Measurements from ENCODE around the gene HTR3B.

DNA sequence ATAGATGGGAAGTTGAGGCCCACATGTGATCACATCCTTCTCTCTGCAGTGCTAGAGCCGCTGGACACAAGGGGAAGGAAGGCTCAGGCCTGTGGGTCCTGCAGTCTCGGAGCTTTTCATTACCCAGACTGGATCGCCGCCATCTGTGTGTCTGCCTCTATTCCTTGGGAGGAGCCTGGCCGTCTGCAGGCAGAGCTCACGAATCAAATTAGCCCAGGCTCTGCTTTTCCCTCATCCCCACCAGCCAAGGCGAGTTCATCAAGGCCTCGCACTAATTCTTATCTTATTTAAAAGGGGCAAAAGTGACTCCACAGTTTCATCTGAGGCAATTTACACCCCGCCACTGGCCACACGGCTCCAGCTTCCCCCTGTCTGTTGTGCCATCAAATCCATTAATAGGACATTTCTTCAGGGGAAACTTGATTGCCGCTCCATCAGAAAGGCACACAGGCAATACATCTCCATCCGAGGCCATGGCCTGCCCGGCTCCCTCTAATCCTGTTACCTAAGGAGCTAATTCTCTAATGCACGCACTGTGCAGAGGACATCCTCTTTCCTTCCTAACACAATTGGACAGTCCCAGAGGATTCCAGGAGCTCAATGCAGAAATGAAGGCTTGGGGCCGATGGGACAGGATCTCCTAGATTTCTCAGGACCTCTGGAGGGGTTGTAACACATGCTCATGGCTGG, 67.1 kb downstream of the HTR3B start:
- TF ChIP-seq, protein P1, sequence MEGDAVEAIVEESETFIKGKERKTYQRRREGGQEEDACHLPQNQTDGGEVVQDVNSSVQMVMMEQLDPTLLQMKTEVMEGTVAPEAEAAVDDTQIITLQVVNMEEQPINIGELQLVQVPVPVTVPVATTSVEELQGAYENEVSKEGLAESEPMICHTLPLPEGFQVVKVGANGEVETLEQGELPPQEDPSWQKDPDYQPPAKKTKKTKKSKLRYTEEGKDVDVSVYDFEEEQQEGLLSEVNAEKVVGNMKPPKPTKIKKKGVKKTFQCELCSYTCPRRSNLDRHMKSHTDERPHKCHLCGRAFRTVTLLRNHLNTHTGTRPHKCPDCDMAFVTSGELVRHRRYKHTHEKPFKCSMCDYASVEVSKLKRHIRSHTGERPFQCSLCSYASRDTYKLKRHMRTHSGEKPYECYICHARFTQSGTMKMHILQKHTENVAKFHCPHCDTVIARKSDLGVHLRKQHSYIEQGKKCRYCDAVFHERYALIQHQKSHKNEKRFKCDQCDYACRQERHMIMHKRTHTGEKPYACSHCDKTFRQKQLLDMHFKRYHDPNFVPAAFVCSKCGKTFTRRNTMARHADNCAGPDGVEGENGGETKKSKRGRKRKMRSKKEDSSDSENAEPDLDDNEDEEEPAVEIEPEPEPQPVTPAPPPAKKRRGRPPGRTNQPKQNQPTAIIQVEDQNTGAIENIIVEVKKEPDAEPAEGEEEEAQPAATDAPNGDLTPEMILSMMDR (IDR thresholded peaks at IDR 0.05; ENCODE audit: poor library complexity, severe bottlenecking), result no peak
- TF ChIP-seq SMC3 (conservative IDR thresholded peaks at IDR 0.05; ENCODE audit: poor library complexity), result no peak
- TF ChIP-seq, protein P2, sequence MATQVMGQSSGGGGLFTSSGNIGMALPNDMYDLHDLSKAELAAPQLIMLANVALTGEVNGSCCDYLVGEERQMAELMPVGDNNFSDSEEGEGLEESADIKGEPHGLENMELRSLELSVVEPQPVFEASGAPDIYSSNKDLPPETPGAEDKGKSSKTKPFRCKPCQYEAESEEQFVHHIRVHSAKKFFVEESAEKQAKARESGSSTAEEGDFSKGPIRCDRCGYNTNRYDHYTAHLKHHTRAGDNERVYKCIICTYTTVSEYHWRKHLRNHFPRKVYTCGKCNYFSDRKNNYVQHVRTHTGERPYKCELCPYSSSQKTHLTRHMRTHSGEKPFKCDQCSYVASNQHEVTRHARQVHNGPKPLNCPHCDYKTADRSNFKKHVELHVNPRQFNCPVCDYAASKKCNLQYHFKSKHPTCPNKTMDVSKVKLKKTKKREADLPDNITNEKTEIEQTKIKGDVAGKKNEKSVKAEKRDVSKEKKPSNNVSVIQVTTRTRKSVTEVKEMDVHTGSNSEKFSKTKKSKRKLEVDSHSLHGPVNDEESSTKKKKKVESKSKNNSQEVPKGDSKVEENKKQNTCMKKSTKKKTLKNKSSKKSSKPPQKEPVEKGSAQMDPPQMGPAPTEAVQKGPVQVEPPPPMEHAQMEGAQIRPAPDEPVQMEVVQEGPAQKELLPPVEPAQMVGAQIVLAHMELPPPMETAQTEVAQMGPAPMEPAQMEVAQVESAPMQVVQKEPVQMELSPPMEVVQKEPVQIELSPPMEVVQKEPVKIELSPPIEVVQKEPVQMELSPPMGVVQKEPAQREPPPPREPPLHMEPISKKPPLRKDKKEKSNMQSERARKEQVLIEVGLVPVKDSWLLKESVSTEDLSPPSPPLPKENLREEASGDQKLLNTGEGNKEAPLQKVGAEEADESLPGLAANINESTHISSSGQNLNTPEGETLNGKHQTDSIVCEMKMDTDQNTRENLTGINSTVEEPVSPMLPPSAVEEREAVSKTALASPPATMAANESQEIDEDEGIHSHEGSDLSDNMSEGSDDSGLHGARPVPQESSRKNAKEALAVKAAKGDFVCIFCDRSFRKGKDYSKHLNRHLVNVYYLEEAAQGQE (IDR thresholded peaks at IDR 0.05; ENCODE audit: borderline replicate concordance), result no peak

Measured in neural cell (in vitro differentiated cells).